ENCODE data around the gene CD24. TPM values are rescaled to one million over a fixed set of nuclear protein-coding genes. Genes with fewer than 3 reads are reported as not detected.
A peak's percentile ranks its signal among the peaks of the same experiment; 100 is the strongest.

Gene CD24
- total RNA-seq, 3 donors from 2014 or later (not counting 1 experiment from before 2014, with no cell fraction given): 0.77 to 1.4 (median 1.2) TPM

GRCh38 chr6:106975738-106976064 is 1.2 kb upstream of the CD24 start:
- no peak for TF ChIP-seq CTCF (IDR thresholded peaks at IDR 0.05)
- H3K27me3 Mint-ChIP-seq (ENCODE audit: low read depth in 2 of 2): peaks cover 35 to 57% of the 10 kb centered on the region in 2 donors
- DNase-seq (no peak), ATAC-seq (no peak)
- Histone ChIP-seq H3K4me3 (ENCODE audit: low read length) (no peak overlapping the region), H3K27ac (ENCODE audit: low read length) (no peak overlapping the region), H3K9me3 (ENCODE audit: control insufficient read depth, insufficient read depth, low read length) (no peaks in the 10 kb centered on the region), H3K27me3 (ENCODE audit: control insufficient read depth, insufficient read depth, low read length) (peaks cover 17% of the 10 kb centered on the region), H3K36me3 (ENCODE audit: control insufficient read depth, insufficient read depth, low read length) (no peaks in the 10 kb centered on the region), H3K4me1 (ENCODE audit: control insufficient read depth, insufficient read depth, low read length) (peaks cover 16% of the 10 kb centered on the region)
- intact Hi-C loops (cut with micrococcal nuclease): loop anchor here (5.0 kb wide), 1 partner anchor 368 kb away; no protein-coding TSS in a partner anchor
- no peaks in the 10 kb centered on the region for H3K36me3 Mint-ChIP-seq
- no peaks in the 10 kb centered on the region for H3K9me3 Mint-ChIP-seq
- WGBS (ENCODE audit: insufficient coverage): 4% methylated on average over 11 of the region's 12 CpGs
- peak overlapping the region; percentile 47 for H3K4me3 Mint-ChIP-seq
- peaks cover 0 to 6% of the 10 kb centered on the region in 2 donors for H3K4me1 Mint-ChIP-seq
- H3K27ac Mint-ChIP-seq: no peak overlapping the region

GRCh38 chr6:106974999-106975737 is 639 bp upstream of the CD24 start:
- Mint-ChIP-seq H3K36me3 (no peaks in the 10 kb centered on the region), H3K9me3 (no peaks in the 10 kb centered on the region), H3K27me3 (ENCODE audit: low read depth in 2 of 2) (peaks cover 35 to 57% of the 10 kb centered on the region in 2 donors), H3K4me3 (peak overlapping the region; percentile 53), H3K27ac (no peak overlapping the region), H3K4me1 (peaks cover 0 to 6% of the 10 kb centered on the region in 2 donors)
- H3K36me3 ChIP-seq (ENCODE audit: control insufficient read depth, insufficient read depth, low read length): no peaks in the 10 kb centered on the region
- H3K9me3 ChIP-seq (ENCODE audit: control insufficient read depth, insufficient read depth, low read length): no peaks in the 10 kb centered on the region
- intact Hi-C loops (cut with micrococcal nuclease): loop anchor here (5.0 kb wide), 1 partner anchor 368 kb away; no protein-coding TSS in a partner anchor
- TF ChIP-seq CTCF (IDR thresholded peaks at IDR 0.05): no peak
- peaks cover 17% of the 10 kb centered on the region for H3K27me3 ChIP-seq (ENCODE audit: control insufficient read depth, insufficient read depth, low read length)
- no peak overlapping the region for H3K27ac ChIP-seq (ENCODE audit: low read length)
- ATAC-seq: peak in 1 of 3 donors; percentile 36
- H3K4me3 ChIP-seq (ENCODE audit: low read length): peak overlapping the region; percentile 45
- H3K4me1 ChIP-seq (ENCODE audit: control insufficient read depth, insufficient read depth, low read length): peaks cover 16% of the 10 kb centered on the region
- under 1% methylated on average over 90 of the region's 90 CpGs for WGBS (ENCODE audit: insufficient coverage)
- DNase-seq: no peak

- Histone ChIP-seq H3K27me3 (ENCODE audit: control insufficient read depth, insufficient read depth, low read length) (peaks cover 17% of the 10 kb centered on the region), H3K4me3 (ENCODE audit: low read length) (peak overlapping the region; percentile 62), H3K36me3 (ENCODE audit: control insufficient read depth, insufficient read depth, low read length) (no peaks in the 10 kb centered on the region), H3K27ac (ENCODE audit: low read length) (peak overlapping the region; percentile 38), H3K4me1 (ENCODE audit: control insufficient read depth, insufficient read depth, low read length) (peaks cover 16% of the 10 kb centered on the region), H3K9me3 (ENCODE audit: control insufficient read depth, insufficient read depth, low read length) (no peaks in the 10 kb centered on the region)
- WGBS (ENCODE audit: insufficient coverage): 5% methylated on average over 32 of the region's 32 CpGs
- H3K9me3 Mint-ChIP-seq: no peaks in the 10 kb centered on the region
- ATAC-seq (peak in 1 of 3 donors; percentile 21), DNase-seq (no peak)
- no peak for TF ChIP-seq CTCF (IDR thresholded peaks at IDR 0.05)
- H3K27ac Mint-ChIP-seq: no peak overlapping the region
- H3K36me3 Mint-ChIP-seq: no peaks in the 10 kb centered on the region
- intact Hi-C loops (cut with micrococcal nuclease): no loop called here
- H3K4me1 Mint-ChIP-seq: no peaks in the 10 kb centered on the region
- peaks cover 34 to 52% of the 10 kb centered on the region in 2 donors for H3K27me3 Mint-ChIP-seq (ENCODE audit: low read depth in 2 of 2)
- H3K4me3 Mint-ChIP-seq: peak overlapping the region; percentile 40
These were observed 643 bp downstream of the CD24 start for GRCh38 chr6:106973836-106974335.

Data from natural killer cell (primary cell).